PC-3 (cell line): ENCODE results near the gene MOV10. TPM values are rescaled to one million over a fixed set of nuclear protein-coding genes. Genes with fewer than 3 reads are reported as not detected.

Source experiments
- ATAC-seq: fragments of 200-7000 bp; cut with Tn5 transposase; 2 replicates; pipeline ENCODE4 v1.9.1; 2020; ENCODE audit warnings: mild to moderate bottlenecking, moderate library complexity
- BruUV-seq: library from RNA; stranded (reverse); fragments of 400-500 nt; replicated peaks from 2 replicates; lab custom pipeline; 2021; lab: Mats Ljungman, UMichigan
- CTCF ChIA-PET: fragments of 300-600 bp; sonication (Branson Sonifier 250); formaldehyde crosslinking; loops from one replicate; lab custom pipeline; 2022; ENCODE audit warnings: antibody characterized with exemption; lab: Charles Lee
- POLR2A ChIA-PET: fragments of 300-600 bp; sonication (Branson Sonifier 250); formaldehyde crosslinking; loops from one replicate; lab custom pipeline; 2022; ENCODE audit warnings: antibody characterized with exemption; ENCODE audit not compliant: unreplicated experiment; lab: Charles Lee
- DNase-seq: peaks from one replicate; pipeline ENCODE4 v3.0.0-alpha.2; 2015
- H2AFZ ChIP-seq: fragments of 300-600 bp; sonication (generic); 2 replicates; pipeline ENCODE4 v1.6.0; 2016; ENCODE audit warnings: antibody characterized with exemption, low read length
- H3F3A ChIP-seq: fragments of 300-600 bp; sonication (generic); one replicate; pipeline ENCODE4 v1.6.0; 2017; ENCODE audit warnings: antibody characterized with exemption, low read length, control low read depth, mild to moderate bottlenecking; ENCODE audit not compliant: unreplicated experiment
- H3K27ac ChIP-seq: fragments of 300-600 bp; sonication (generic); 2 replicates; pipeline ENCODE4 v1.5.1; 2016; ENCODE audit warnings: mild to moderate bottlenecking, low read length
- H3K27me3 ChIP-seq: fragments of 300-600 bp; sonication (generic); 2 replicates; pipeline ENCODE4 v1.6.1; 2016; ENCODE audit warnings: low read length, mixed read lengths
- H3K36me3 ChIP-seq: fragments of 300-600 bp; sonication (generic); 2 replicates; pipeline ENCODE4 v1.6.1; 2016; ENCODE audit warnings: low read depth, mixed run types, low read length, mixed read lengths
- H3K4me1 ChIP-seq: fragments of 300-600 bp; sonication (generic); 2 replicates; pipeline ENCODE4 v1.5.1; 2016; ENCODE audit warnings: low read length; ENCODE audit not compliant: insufficient read depth
- H3K4me2 ChIP-seq: fragments of 300-600 bp; sonication (generic); 2 replicates; pipeline ENCODE4 v1.6.0; 2016; ENCODE audit warnings: low read length
- H3K4me3 ChIP-seq: fragments of 300-600 bp; sonication (generic); 2 replicates; pipeline ENCODE4 v1.5.1; 2016; ENCODE audit warnings: mild to moderate bottlenecking, low read length, mixed read lengths
- H3K79me2 ChIP-seq: fragments of 300-600 bp; sonication (generic); 2 replicates; pipeline ENCODE4 v1.6.1; 2017; ENCODE audit warnings: low read length, mixed read lengths
- H3K9ac ChIP-seq: fragments of 300-600 bp; sonication (generic); 2 replicates; pipeline ENCODE4 v1.6.0; 2016; ENCODE audit warnings: mild to moderate bottlenecking, low read length
- H3K9me2 ChIP-seq: fragments of 300-600 bp; sonication (generic); replicated peaks from 2 replicates; pipeline ENCODE4 v1.6.1; 2016; ENCODE audit warnings: mixed run types, low read length, mixed read lengths
- H3K9me3 ChIP-seq: fragments of 300-600 bp; sonication (generic); 2 replicates; pipeline ENCODE4 v1.6.1; 2016; ENCODE audit warnings: low read length, mixed read lengths
- H4K20me1 ChIP-seq: fragments of 300-600 bp; sonication (generic); 2 replicates; pipeline ENCODE4 v1.6.1; 2016; ENCODE audit warnings: low read length, mixed read lengths
- CTCF ChIP-seq: fragments of 300-600 bp; sonication (generic); conservative IDR thresholded peaks from 2 replicates; pipeline ENCODE4 v1.5.1; 2017; ENCODE audit warnings: antibody characterized with exemption, low read depth, mild to moderate bottlenecking, low read length
- EZH2 ChIP-seq: fragments of 300-600 bp; sonication (generic); IDR thresholded peaks from one replicate; pipeline ENCODE4 v1.6.1; 2017; ENCODE audit warnings: antibody characterized with exemption, mild to moderate bottlenecking, low read length; ENCODE audit not compliant: unreplicated experiment
- EZH2phosphoT487 ChIP-seq: fragments of 300-600 bp; sonication (generic); IDR thresholded peaks from 2 replicates; pipeline ENCODE4 v1.6.1; 2018; ENCODE audit warnings: mild to moderate bottlenecking, antibody characterized with exemption, low read length, borderline replicate concordance
- intact Hi-C: fragments of 100-400 bp; cut with micrococcal nuclease; formaldehyde crosslinking; loops from 2 replicates; pipeline ENCODE4 v1.9.0; 2023
- total RNA-seq: library from RNA; depleted of rRNA; stranded (reverse); fragments of >200 nt; gene quantifications from 2 replicates; pipeline ENCODE4 v1.2.3, GENCODE V29; 2014

The MOV10 gene
- total RNA-seq, 1 experiment from 2014 or later, result 68.5 TPM

GRCh38 chr1:112665857-112666256 lies 8.6 kb upstream of the MOV10 start:
- H3K4me1 ChIP-seq, result no peaks in the 10 kb centered on the region
- BruUV-seq, result no TSS peak
- no peak overlapping the region for H2AFZ ChIP-seq
- no peak overlapping the region for H3K4me2 ChIP-seq
- H3K9ac ChIP-seq, result no peak overlapping the region
- ChIA-PET POLR2A (no interaction called here), CTCF (interaction anchor here (1.9 kb wide), 1 partner anchor 8 kb away, joined by 7 read pairs; the partner anchor contains the start of gene MOV10)
- H3K27me3 ChIP-seq, result no peaks in the 10 kb centered on the region
- TF ChIP-seq EZH2, result no peak
- no peak for TF ChIP-seq EZH2phosphoT487
- no peak for TF ChIP-seq CTCF
- H3K9me2 ChIP-seq, result no peaks in the 10 kb centered on the region
- no peaks in the 10 kb centered on the region for H4K20me1 ChIP-seq
- peaks cover 64% of the 10 kb centered on the region for H3K36me3 ChIP-seq
- DNase-seq (no peak), ATAC-seq (no peak)
- H3K4me3 ChIP-seq, result no peak overlapping the region
- no peaks in the 10 kb centered on the region for H3K9me3 ChIP-seq
- H3F3A ChIP-seq, result no peaks in the 10 kb centered on the region
- intact Hi-C loops, result no loop called here
- H3K79me2 ChIP-seq, result no peaks in the 10 kb centered on the region
- H3K27ac ChIP-seq, result no peak overlapping the region

- Histone ChIP-seq H2AFZ (no peak overlapping the region), H3K4me1 (no peaks in the 10 kb centered on the region), H4K20me1 (no peaks in the 10 kb centered on the region), H3K27ac (no peak overlapping the region), H3K36me3 (peaks cover 58% of the 10 kb centered on the region), H3K4me2 (no peak overlapping the region), H3K9me2 (no peaks in the 10 kb centered on the region), H3F3A (no peaks in the 10 kb centered on the region), H3K4me3 (no peak overlapping the region), H3K79me2 (no peaks in the 10 kb centered on the region), H3K9ac (no peak overlapping the region), H3K9me3 (no peaks in the 10 kb centered on the region), H3K27me3 (no peaks in the 10 kb centered on the region)
- TF ChIP-seq CTCF (no peak), EZH2phosphoT487 (no peak), EZH2 (no peak)
- no TSS peak for BruUV-seq
- DNase-seq (no peak), ATAC-seq (no peak)
- intact Hi-C loops, result no loop called here
- ChIA-PET POLR2A (no interaction called here), CTCF (no interaction called here)
These were observed 7.5 kb upstream of the MOV10 start for GRCh38 chr1:112666946-112667345.

- Histone ChIP-seq H3F3A (peaks cover 7% of the 10 kb centered on the region), H4K20me1 (no peaks in the 10 kb centered on the region), H3K4me3 (no peak overlapping the region), H3K9ac (no peak overlapping the region), H3K9me3 (no peaks in the 10 kb centered on the region), H3K4me2 (no peak overlapping the region), H3K9me2 (no peaks in the 10 kb centered on the region), H3K27me3 (no peaks in the 10 kb centered on the region), H3K4me1 (peaks cover 24% of the 10 kb centered on the region), H3K36me3 (peaks cover 38% of the 10 kb centered on the region), H2AFZ (no peak overlapping the region), H3K27ac (no peak overlapping the region), H3K79me2 (peaks cover 22% of the 10 kb centered on the region)
- ChIA-PET POLR2A (interaction anchor here (0.6 kb wide), 1 partner anchor 43 kb away, joined by 7 read pairs; the partner anchor contains the start of gene PPM1J), CTCF (no interaction called here)
- TF ChIP-seq EZH2, result no peak
- TF ChIP-seq EZH2phosphoT487, result no peak
- no peak for TF ChIP-seq CTCF
- ATAC-seq (no peak), DNase-seq (no peak)
- BruUV-seq, result no TSS peak
- intact Hi-C loops, result loop anchor here (5.0 kb wide), 2 partner anchors 35 to 280 kb away; no protein-coding TSS in a partner anchor
These were observed 2.5 kb upstream of the MOV10 start for GRCh38 chr1:112672009-112672408.
